Fibroblast of villous mesenchyme (primary cell): ENCODE measurements around the gene POLE. TPM values are rescaled to one million over a fixed set of nuclear protein-coding genes. Genes with fewer than 3 reads are reported as not detected.
"Not testable (repeated sequence)": the region's sequence is repeated elsewhere in the genome, so short reads cannot be mapped to it uniquely, and the experiment has no call there.

Experiments used
- DNase-seq: peaks from one replicate; pipeline ENCODE4 v3.0.0-alpha.2; 2010; ENCODE audit warnings: low read depth
- H3K4me3 ChIP-seq: 2 replicates; pipeline ENCODE4 v1.5.1; 2011; ENCODE audit warnings: low read depth, mild to moderate bottlenecking, low read length
- CTCF ChIP-seq: IDR thresholded peaks from 2 replicates; pipeline ENCODE4 v1.5.1; 2012; ENCODE audit warnings: low read depth, mild to moderate bottlenecking, low read length; ENCODE audit not compliant: insufficient read depth
- total RNA-seq: library from RNA; depleted of rRNA; stranded (reverse); fragments of >200 nt; gene quantifications from 2 replicates; pipeline ENCODE4 v1.2.3, GENCODE V29; 2012

The POLE gene
- total RNA-seq, 1 donor, result 26.3 TPM

GRCh38 chr12:132603240-132604150 lies 83.6 kb downstream of the POLE start:
- no peak for TF ChIP-seq CTCF
- H3K4me3 ChIP-seq, result no peak overlapping the region
- no peak for DNase-seq

GRCh38 chr12:132602572-132603239 lies 84.4 kb downstream of the POLE start:
- H3K4me3 ChIP-seq, result no peak overlapping the region
- no peak for TF ChIP-seq CTCF
- peak; percentile 19 for DNase-seq

GRCh38 chr12:132601171-132601883 lies 85.8 kb downstream of the POLE start:
- TF ChIP-seq CTCF, result no peak
- no peak for DNase-seq
- H3K4me3 ChIP-seq, result no peak overlapping the region

GRCh38 chr12:132600048-132601032 lies 86.8 kb downstream of the POLE start:
- DNase-seq, result peak; percentile 74
- TF ChIP-seq CTCF, result peak; percentile 75
- H3K4me3 ChIP-seq, result peak overlapping the region; percentile 61

- not testable (repeated sequence) for H3K4me3 ChIP-seq, DNase-seq
These were observed 87.6 kb downstream of the POLE start for GRCh38 chr12:132599502-132599901.

- peak; percentile 87 for DNase-seq
- no peak for TF ChIP-seq CTCF
- H3K4me3 ChIP-seq, result peak overlapping the region; percentile 50
These were observed 89.5 kb downstream of the POLE start for GRCh38 chr12:132597333-132598316.
